Medulla oblongata (tissue), 1 donor: Measurements from ENCODE around the gene MMP26.
"Not testable (repeated sequence)": the region's sequence is repeated elsewhere in the genome, so short reads cannot be mapped to it uniquely, and the experiment has no call there.

ENCODE experiments used
- DNase-seq: peaks from one replicate; pipeline ENCODE4 v3.0.0-alpha.2; 2015; ENCODE audit errors: extremely low spot score

MMP26 gene

DNA sequence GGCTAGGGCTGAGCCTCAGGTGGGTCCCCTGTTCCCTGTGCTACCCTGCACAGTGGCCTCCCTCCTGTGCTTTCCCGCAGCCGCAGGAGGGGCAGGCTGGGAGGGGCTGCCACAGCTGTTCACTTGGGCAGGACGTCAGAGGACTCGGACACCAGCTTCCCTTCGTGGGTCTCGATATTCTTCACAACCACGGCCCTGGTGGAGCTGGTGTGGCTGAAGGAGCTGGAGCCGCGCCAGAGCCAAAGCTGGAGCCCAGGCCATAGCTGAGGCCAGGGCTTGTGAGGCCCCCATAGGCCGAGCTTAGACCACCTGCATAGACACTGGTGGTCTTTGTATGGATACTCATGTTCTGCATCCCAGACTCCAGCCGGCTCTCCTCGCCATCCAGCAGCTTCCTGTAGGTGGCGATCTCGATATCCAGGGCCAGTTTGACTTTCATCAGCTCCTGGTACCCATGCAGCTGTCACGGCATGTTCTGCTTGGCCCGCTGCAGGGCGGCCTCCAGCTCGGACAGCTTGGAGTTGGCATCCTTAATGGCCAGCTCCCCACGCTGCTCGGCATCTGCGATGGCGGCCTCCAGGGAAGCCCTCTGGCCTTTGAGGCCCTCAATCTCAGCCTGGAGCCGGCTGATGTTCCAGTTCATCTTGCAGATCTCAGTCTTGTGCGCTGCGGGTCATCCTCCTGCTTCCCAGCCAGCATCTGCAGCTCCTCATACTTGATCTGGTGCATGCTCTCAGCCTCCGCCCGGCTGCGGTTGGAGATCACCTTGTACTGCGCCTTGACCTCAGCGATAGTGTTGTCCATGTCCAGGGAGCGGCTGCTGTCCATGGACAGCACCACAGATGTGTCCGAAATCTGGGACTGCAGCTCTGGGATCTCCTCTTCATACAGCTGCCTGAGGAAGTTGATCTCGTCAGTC lies 18.3 kb downstream of the MMP26 start:
- not testable (repeated sequence) for DNase-seq

GRCh38 chr11:4727171-4727570 lies 22.6 kb downstream of the MMP26 start:
- no peak for DNase-seq

DNA sequence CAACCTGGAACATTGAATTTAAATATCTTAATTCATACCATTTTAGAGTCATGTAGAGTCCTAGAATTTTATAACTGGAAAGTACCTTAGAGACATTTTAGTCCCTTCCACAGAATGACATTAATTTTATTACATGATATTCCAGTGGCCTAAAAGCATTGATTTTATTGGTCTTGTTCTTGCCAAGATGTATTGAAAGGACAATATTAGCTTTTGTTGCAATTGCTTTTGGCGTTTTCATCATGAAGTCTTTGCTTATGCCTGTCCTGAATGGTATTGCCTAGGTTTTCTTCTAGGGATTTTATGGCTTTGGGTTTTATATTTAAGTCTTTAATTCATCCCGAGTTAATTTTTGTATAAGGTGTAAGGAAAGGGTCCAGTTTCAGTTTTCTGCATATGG lies 36.2 kb downstream of the MMP26 start:
- DNase-seq: no peak

DNA sequence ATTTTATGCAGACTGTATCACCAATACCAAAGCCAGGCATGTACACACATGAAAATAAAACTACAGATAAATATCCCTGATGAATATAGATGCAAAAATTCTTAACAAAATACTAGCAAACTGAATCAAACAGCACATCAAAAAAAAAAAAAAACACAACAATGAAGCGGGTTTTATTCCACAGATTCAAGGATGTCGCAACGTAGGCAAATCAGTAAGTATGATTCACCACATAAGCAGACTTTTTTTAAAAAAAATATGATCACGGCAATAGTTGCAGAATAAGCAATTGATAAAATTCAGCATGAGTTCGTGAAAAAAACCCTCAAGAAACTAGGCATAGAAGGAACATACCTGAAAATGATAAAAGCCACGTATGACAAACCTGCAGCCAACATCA lies 43.9 kb downstream of the MMP26 start:
- DNase-seq: no peak

GRCh38 chr11:4751201-4751600 lies 46.6 kb downstream of the MMP26 start:
- no peak for DNase-seq
